Measurements from ENCODE around the gene KLC1.

KLC1 gene

GRCh38 chr14:103662591-103662990 lies 33.6 kb downstream of the KLC1 start:
- TF ChIP-seq CTCF (IDR thresholded peaks at IDR 0.05; ENCODE audit: low read depth, low read length, poor library complexity, severe bottlenecking) (no peak), EZH2phosphoT487 (IDR thresholded peaks at IDR 0.05; ENCODE audit: borderline replicate concordance, low read length) (no peak)
- no peaks in the 10 kb centered on the region for H3K4me1 ChIP-seq (ENCODE audit: control insufficient read depth, low read length)
- H3K4me2 ChIP-seq (ENCODE audit: low read length), result no peak overlapping the region
- peaks cover 53% of the 10 kb centered on the region for H3K36me3 ChIP-seq (ENCODE audit: control insufficient read depth, low read length)
- no peaks in the 10 kb centered on the region for H3K27me3 ChIP-seq (ENCODE audit: control insufficient read depth, low read length)
- H3K9me3 ChIP-seq (ENCODE audit: control insufficient read depth, insufficient read depth, low read length), result no peaks in the 10 kb centered on the region
- no peaks in the 10 kb centered on the region; the same call in 1 of the 2 replicates for H4K20me1 ChIP-seq (ENCODE audit: control insufficient read depth, insufficient read depth, low read depth, low read length)
- H3K9me2 ChIP-seq (replicated peaks; ENCODE audit: control insufficient read depth, low read length), result no peaks in the 10 kb centered on the region
- H3K4me3 ChIP-seq (ENCODE audit: low read length), result no peak overlapping the region
- no peaks in the 10 kb centered on the region for H3F3A ChIP-seq (ENCODE audit: control insufficient read depth, insufficient read depth)
- peaks cover 7% of the 10 kb centered on the region; the same call in 1 of the 2 replicates for H3K79me2 ChIP-seq (ENCODE audit: control insufficient read depth, low read length)
- no peak overlapping the region for H3K27ac ChIP-seq (ENCODE audit: low read depth, low read length)

- peaks cover 55% of the 10 kb centered on the region for H3K36me3 ChIP-seq (ENCODE audit: control insufficient read depth, low read length)
- H3K79me2 ChIP-seq (ENCODE audit: control insufficient read depth, low read length), result peaks cover 10% of the 10 kb centered on the region; the same call in 1 of the 2 replicates
- H3K4me3 ChIP-seq (ENCODE audit: low read length), result no peak overlapping the region
- TF ChIP-seq EZH2phosphoT487 (IDR thresholded peaks at IDR 0.05; ENCODE audit: borderline replicate concordance, low read length) (no peak), CTCF (IDR thresholded peaks at IDR 0.05; ENCODE audit: low read depth, low read length, poor library complexity, severe bottlenecking) (no peak)
- no peaks in the 10 kb centered on the region for H3K9me2 ChIP-seq (replicated peaks; ENCODE audit: control insufficient read depth, low read length)
- H3F3A ChIP-seq (ENCODE audit: control insufficient read depth, insufficient read depth), result no peaks in the 10 kb centered on the region
- no peaks in the 10 kb centered on the region; the same call in 1 of the 2 replicates for H4K20me1 ChIP-seq (ENCODE audit: control insufficient read depth, insufficient read depth, low read depth, low read length)
- H3K4me1 ChIP-seq (ENCODE audit: control insufficient read depth, low read length), result no peaks in the 10 kb centered on the region
- H3K4me2 ChIP-seq (ENCODE audit: low read length), result no peak overlapping the region
- no peaks in the 10 kb centered on the region for H3K9me3 ChIP-seq (ENCODE audit: control insufficient read depth, insufficient read depth, low read length)
- H3K27me3 ChIP-seq (ENCODE audit: control insufficient read depth, low read length), result no peaks in the 10 kb centered on the region
- H3K27ac ChIP-seq (ENCODE audit: low read depth, low read length), result no peak overlapping the region
These were observed 34.5 kb downstream of the KLC1 start for GRCh38 chr14:103663506-103663905.

- no peaks in the 10 kb centered on the region for H3K27me3 ChIP-seq (ENCODE audit: control insufficient read depth, low read length)
These were observed 38.7 kb downstream of the KLC1 start for GRCh38 chr14:103667671-103668070.

More at GRCh38 chr14:103667671-103668070, 38.7 kb downstream of the KLC1 start:
- no peaks in the 10 kb centered on the region for H4K20me1 ChIP-seq (ENCODE audit: control insufficient read depth, insufficient read depth, low read depth, low read length)
- H3K9me3 ChIP-seq (ENCODE audit: control insufficient read depth, insufficient read depth, low read length), result no peaks in the 10 kb centered on the region
- peaks cover 63% of the 10 kb centered on the region for H3K36me3 ChIP-seq (ENCODE audit: control insufficient read depth, low read length)
- H3F3A ChIP-seq (ENCODE audit: control insufficient read depth, insufficient read depth), result no peaks in the 10 kb centered on the region
- no peak overlapping the region for H3K27ac ChIP-seq (ENCODE audit: low read depth, low read length)
- no peak overlapping the region for H3K4me3 ChIP-seq (ENCODE audit: low read length)
- H3K79me2 ChIP-seq (ENCODE audit: control insufficient read depth, low read length), result 0 out of 2 replicates have a peak, but pooled peaks cover 3% of the 10 kb centered on the region
- H3K4me1 ChIP-seq (ENCODE audit: control insufficient read depth, low read length), result no peaks in the 10 kb centered on the region
- TF ChIP-seq CTCF (IDR thresholded peaks at IDR 0.05; ENCODE audit: low read depth, low read length, poor library complexity, severe bottlenecking) (no peak), EZH2phosphoT487 (IDR thresholded peaks at IDR 0.05; ENCODE audit: borderline replicate concordance, low read length) (no peak)
- no peaks in the 10 kb centered on the region for H3K9me2 ChIP-seq (replicated peaks; ENCODE audit: control insufficient read depth, low read length)
- no peak overlapping the region for H3K4me2 ChIP-seq (ENCODE audit: low read length)

Measured in DOHH2 (cell line).